NCI-H345 treated with DMSO at 0.1 percent for 48 hours (cell line): ENCODE data around the gene GUK1.

Experiments used
- DNase-seq: peaks from one replicate; lab custom pipeline; 2025; ENCODE audit not compliant: unreplicated experiment; lab: John Stamatoyannopoulos, UW

GUK1 gene

DNA sequence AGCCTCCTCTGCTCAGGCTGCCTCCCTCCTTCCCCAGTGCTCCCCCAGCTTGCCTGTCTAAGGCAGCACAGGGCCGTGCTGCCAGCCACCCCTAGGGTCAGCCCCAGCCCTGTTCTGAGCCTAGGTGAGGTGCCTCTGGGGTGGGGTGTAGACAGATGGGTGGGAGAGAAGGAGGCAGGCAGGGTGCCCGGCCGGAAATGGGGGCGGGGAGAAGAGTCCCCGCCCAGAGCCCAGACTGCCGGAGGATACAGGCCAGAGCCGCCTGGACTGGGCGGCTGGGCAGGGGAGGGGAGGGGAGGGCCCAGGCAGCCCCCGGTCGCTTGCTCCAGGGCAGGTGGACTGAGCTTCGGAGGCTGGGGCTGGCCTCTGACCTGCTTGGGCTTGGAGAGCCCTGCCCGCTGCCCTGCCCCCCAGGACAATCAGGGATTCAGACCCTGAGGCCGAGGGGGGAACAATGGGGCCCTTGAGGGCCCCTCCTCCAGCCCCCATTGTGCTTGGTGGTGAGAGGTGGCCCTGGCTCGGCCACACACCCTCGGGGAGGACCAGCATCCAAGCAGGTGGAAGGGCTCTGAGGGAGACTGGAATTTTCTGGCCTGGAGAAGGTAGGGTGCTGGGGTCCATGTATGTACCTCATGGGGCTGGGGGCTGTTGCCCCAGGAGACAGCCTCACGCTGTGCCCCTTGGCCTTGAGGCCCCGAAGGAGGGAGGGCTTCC lies 9.5 kb downstream of the GUK1 start, which contains the start of gene GJC2:
GJC2 (plus strand) TSS at position 525 of the 714 bp plus-strand sequence. CDS start 7,829 bp downstream, outside the sequence.
- DNase-seq: no peak

DNA sequence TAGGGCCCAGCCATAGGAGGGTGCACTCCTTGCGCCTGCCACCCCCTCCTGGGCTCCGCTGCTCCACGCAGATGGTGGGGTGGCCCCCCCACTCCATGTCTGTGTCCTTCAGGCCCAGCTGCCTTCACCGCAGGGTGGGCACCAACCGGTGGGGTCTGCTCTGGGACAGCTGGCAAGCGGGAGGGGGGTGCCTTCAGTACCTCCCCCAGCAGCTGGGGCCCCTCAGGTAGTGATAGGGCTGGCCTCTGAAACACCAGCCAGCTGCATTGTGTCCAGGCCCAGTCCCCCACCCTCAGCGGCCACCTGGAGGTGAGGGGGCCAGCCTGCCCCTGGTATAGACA lies 10.0 kb downstream of the GUK1 start:
- DNase-seq: no peak

DNA sequence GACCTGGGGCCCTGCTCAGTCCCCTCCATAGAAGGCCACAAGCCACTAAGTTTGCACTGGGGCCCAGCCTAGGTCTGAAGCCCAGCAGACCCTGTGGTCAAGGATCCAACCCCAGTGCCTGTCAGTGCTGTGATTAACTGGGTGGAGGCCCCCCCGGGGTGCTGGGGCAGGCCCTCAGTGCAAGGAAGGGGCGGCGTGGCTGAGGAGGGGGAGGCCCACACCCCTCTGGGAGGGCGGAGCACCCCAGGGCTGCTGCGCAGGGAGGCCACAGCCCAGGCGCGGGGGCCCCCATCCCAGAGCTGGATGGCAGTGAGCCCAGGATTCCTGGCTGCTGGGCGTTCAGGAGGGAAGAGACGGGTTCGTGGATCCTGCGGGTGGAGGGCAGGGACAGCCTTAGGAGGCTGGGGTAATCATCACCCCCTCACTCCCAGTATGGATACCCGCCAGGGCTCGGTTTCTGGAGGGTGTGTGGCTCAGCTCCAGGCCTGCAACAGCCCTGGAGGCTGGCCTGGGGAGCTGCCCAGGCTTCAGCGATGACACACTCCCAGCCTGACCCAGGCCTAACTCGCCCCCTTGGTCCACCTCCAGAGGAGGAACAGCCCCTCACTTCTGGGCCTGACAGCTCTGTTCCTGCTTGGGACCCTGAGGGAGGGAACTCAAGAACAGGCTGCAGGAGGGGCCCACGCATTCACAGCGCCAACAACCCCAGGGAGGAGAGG lies 10.5 kb downstream of the GUK1 start:
- no peak for DNase-seq

DNA sequence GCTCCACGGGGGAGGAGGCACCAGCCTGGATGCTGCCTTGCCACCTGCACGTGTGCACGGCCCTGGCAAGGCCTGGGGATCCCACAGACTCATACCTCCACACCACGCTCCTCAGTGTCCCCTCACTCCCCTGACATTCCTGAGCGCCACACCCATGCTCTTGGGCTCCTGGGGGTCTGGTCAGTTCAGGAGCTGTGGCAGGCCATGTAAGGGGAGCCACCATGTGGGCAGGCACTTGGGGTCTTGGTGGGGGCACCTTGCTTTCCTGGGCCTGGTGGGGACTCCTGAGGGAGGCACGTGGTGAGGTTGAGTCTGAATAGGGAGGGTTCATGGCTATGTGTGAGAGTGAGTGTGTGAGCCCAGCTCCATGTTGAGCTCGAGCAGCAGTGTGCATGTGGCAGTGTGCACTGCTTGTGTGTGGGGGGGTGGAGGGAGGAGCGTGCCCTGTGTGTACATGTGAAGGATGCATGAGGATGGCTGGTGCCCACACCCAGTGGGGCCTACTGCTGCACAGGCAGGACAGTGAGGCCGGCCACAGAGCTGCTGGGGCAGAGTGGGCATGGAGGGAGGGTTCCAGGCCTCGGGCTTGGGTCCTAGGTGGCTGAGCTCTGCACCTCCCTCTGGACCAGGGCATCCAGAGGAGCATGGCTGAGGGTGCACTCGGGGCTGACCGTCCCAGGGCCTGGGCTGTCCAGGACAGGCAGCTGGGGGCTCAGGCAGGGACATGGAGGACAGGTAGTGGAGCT lies 11.3 kb downstream of the GUK1 start:
- no peak for DNase-seq

DNA sequence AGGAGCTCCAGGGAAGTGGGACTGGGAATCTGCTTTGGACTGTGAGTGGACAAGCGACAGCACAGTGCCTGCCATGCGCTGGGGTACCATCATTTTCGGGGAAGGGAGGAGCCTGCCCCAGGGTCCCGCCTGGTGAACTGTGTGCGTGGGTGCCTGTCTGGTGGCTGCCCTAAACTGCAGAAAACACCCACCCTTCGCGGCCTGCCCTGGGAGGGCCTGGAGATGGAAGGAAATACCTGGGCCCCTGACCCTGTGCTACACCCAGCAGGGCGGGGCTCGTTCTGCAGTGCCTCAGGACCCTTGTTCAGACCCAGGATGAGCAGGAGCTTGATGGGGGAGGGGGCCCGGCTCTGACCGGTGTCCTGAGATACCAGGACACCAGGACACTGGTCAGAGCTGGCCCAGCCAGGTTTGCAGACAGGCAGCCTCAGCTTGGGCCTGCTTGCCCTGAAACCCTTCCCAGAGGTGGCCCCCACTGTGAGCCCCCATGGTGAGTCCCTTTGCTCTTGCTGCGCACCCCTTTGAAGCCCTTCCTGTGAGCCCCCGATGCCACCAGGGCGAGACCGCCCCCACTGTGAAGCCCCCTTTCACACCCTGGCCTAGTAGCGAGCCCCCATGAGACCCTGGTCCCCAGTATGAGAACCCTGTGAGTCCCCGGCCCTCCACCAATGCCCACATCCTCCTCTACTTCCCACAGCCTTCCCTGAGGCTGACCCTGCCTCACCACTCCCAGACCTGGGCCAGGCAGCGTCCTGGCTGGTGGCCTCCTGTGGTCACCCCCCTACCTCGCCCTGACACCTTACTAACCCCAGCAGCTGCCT lies 12.2 kb downstream of the GUK1 start:
- no peak for DNase-seq

DNA sequence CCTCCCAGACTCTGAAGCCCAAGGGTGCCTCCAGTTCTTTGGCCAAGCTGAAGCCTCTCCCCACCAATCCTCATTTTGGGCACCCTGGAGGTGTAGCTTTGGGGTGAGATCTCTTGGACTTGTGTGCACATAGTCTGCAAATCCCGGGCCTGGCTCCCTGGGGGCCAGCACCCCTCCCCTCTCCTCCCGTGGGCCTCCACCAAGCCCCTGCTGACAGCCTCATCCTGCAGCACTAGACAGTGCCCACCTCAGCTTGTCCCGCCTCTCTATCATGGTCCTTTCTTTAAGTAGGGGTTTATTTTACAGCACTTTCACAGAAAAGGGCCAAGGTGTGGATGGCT lies 12.8 kb downstream of the GUK1 start:
- no peak for DNase-seq

DNA sequence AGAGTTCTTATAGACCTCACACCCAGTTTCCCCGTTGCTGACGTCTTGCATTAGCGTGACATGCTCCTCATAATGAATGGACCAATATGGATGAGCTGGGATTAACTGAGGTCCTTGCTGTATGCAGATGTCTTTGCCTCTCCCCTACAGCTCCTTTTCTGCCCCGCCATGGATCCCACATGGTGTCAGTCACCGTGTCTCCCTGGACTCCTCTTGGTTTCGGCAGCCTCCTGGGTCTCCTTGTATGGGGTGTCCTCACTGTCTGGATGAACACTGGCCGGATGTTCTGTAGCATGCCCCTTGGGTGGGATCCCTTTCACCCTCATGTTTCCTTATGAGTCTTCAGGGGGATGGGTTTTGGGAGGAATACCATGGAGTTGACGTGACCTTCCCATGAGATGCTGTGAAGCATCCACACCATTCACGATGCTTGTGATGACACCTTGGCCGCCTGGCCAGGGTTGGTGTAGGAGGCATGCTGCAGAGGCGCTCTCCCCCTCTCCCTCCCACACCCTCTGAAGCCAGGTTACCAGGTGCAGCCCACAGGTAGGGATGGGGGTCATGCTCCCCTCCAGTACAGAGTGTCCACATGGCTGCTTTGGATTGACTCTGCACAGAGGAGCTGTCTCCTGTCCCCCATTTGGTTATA lies 14.1 kb downstream of the GUK1 start:
- DNase-seq: no peak

DNA sequence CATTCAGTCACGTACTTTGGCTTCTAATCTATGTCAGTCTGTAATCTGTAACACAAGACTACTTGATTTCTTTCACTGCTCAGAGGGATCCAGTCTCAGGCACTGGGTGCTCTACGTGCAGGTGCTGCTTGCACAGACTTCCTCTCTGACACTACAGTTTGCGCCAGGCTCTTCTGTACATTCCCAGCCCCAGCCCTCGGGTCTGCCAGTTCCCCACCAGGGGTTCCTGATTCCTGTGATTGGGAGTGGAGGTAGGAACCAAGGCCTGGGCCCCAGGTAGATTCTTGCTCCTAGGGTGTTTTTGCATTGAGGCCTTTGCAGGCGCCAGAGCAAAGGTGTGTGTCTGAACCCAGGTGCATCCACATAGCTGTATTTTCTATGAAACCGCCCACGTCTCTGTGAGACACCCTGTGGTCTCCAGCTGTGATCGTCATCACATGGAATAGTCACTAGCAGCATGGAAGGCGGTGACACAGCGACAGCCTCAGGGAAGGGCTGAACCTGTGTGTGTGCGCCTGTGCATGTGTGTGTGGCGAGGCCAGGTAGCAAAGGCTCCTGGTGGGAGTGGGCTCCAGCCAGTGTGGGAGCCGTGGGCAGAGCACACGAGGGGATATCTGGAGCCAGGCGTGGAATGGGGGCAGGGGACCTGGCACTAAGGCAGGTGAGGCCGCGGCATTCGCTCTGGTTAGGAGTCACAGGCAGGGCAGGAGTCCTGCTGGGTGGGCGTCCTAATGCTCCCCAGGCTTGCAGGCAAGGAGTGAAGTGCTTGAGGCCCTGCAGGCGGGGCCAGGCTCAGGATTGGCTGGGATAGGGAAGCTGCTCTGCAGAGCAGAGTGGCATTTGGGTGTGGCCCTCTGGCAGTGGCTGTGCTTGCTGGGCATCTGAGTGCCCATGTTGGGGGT lies 14.8 kb downstream of the GUK1 start:
- DNase-seq: peak; percentile 56

DNA sequence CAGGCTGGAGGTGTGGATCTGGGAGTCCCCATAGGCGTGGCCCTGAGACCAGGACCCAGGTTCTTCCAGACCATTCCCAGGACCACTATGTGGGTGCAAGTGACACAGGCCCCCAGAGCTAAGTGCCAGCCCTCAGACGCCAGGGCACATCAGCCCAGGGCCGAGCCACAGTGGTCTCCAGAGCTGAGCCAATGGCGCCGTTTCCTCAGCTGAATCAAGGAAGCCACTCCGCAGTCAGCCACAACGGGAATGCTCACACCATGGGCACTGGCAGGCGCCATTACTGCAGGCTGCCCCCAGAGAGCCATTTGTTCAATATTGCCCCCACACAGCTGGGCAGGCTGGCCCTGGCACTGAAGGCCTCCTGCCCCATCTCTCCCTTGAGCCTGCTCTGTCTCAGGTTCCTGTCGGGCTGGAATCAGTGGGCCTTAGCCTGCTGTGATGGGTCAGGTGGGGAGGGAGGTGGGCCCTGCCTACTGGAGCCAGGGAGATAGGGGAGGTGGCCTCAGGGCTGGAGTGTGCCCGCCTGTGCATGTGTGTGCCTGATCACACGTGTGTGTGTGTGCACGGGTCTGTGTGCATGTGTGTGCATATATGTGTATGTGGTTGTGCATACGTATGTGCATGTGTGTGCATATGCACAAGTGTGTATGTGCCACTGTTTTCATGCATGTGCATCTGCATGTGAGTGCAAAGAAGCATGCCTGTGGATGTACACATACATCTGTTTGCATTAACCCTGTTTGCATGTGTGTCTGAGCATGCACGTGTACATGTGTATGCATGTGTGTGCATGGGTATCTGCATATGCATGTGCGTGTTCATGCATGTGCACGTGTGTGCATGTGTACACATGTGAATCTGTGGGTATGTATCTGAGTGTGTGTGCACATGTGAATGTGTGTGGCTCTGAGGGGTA lies 15.8 kb downstream of the GUK1 start:
- no peak for DNase-seq

DNA sequence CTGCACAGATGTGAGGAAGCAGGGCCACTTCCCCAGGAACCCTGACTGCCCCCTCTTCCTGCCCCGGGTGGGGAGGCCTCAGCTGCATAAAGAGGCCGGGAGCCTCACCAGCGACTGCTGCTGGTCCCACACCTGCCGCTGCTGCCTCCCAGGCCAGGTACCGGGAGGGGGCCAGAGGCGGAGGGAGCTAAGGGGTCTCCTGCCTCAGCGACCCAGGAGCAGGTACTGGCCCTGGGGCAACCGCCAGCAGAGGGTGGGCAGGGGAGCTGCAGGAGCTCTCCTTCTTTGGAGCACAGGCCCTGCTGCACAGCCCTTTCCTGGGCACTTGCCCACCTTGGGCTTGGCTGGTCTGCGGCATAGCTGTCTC lies 16.4 kb downstream of the GUK1 start:
- DNase-seq: no peak

DNA sequence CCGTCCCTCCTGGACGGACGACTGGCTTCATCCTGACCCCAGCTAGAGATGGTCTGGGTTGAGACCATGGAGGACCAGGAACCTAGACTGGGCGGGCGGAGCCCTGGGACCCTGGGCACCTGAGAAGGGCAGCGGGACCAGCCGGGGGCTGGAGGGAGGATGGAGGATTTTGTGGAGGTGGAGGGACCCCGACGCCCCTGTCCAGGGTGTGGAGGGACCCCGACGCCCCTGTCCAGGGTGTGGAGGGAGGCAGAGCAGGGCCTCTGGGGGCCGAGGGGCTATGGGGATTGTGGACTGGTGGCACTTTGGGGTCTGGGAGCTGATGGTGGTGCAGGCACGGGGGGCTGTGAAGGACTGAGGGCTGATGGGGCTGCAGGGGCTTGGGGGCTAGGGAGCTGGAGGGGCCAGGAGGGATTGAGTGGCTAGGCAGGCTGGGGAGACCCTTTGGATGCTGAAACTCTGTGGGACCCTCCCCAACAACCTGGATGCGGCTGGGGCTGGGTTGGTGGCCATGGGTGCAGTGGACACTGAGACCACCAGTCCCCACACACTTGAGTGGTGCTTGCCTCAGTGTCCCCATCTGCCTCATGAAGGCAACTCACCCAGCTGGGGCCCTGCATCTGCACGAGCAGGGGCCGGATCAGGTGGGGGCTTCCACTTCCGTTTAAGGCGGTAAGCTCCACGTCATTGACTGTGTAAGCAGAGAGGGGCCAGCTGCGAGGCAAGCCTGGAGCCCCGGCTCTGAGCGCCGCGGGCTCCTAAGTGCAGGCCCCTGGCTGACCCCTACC lies 17.1 kb downstream of the GUK1 start:
- DNase-seq: no peak

DNA sequence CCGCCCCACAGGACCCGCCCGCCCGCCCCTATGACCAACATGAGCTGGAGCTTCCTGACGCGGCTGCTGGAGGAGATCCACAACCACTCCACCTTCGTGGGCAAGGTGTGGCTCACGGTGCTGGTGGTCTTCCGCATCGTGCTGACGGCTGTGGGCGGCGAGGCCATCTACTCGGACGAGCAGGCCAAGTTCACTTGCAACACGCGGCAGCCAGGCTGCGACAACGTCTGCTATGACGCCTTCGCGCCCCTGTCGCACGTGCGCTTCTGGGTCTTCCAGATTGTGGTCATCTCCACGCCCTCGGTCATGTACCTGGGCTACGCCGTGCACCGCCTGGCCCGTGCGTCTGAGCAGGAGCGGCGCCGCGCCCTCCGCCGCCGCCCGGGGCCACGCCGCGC lies 17.6 kb downstream of the GUK1 start:
- DNase-seq: no peak

DNA sequence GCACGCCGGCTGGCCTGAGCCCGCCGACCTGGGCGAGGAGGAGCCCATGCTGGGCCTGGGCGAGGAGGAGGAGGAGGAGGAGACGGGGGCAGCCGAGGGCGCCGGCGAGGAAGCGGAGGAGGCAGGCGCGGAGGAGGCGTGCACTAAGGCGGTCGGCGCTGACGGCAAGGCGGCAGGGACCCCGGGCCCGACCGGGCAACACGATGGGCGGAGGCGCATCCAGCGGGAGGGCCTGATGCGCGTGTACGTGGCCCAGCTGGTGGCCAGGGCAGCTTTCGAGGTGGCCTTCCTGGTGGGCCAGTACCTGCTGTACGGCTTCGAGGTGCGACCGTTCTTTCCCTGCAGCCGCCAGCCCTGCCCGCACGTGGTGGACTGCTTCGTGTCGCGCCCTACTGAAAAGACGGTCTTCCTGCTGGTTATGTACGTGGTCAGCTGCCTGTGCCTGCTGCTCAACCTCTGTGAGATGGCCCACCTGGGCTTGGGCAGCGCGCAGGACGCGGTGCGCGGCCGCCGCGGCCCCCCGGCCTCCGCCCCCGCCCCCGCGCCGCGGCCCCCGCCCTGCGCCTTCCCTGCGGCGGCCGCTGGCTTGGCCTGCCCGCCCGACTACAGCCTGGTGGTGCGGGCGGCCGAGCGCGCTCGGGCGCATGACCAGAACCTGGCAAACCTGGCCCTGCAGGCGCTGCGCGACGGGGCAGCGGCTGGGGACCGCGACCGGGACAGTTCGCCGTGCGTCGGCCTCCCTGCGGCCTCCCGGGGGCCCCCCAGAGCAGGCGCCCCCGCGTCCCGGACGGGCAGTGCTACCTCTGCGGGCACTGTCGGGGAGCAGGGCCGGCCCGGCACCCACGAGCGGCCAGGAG lies 18.3 kb downstream of the GUK1 start:
- DNase-seq: no peak

DNA sequence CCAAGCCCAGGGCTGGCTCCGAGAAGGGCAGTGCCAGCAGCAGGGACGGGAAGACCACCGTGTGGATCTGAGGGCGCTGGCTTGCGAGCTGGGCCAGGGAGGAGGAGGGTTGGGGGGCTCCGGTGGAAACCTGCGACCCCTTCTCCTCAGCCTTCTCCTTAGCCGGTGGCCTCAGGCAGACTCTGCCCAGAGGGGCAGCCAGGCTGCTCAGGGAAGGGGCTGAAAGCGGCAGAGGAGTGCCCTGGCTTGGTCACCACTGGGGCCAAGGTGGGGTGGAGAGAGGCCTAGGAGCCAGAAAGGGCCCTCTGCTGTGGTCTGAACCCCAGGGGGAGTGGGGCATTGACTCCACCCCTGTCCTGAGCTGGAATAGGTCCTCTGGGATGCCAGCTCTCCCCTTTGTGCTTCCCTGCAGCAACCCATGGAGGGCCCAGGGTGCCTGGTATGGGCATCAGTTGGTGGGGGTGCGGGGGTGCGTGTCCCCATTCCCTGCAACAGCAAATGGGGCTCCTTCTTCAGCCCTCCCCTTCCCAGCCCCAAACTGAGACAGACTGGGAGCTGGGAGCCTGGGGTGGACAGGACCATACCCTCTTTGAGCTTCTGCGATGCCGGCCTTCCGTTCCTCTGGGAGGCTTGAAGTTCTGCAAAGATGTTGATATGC lies 19.1 kb downstream of the GUK1 start:
- no peak for DNase-seq

DNA sequence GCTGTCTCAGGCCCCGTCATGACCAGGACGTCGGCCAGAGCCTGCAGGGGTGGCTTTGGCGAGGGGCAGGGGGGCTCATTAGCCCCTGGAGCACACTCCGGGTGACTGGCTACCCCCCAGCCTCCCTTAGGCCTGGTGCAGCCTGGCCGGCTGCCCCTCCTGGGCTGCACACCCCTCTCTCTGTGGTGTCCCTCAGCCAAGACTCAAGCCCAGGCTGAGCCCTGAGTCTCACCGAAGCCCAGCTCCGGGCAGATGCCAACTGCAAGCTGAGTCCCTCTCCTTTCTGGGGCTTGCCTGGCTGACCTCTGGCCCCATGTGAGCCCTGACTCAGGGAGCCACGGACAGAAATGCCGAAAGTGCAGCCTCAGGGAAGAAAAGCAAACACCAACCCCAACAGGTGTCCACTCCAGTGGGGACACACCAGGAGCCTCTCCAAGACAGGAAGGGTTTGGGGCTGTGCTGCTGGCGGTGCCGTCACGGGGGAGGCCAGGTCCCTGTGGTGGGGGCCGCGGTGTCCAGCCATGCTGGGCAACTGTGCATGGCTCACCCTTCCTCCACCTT lies 20.2 kb downstream of the GUK1 start:
- no peak for DNase-seq

DNA sequence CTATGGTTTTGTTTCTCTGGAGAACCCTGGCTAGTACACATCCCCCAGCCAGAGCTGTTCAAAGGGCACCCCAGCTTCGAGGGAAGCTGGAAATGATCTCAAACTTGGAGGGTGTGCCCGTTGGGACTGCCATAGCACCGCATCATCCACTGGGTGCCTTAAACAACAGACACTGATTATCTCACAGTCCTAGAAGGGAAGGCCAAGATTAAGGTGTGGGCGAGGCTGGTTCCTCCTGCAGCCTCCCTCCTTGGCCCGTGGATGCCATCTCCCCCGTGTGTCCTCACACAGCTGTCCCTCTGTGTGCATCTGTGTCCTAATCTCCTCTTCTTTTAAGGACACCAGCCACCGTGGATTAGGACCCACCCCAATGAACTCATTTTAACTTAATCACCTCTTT lies 21.3 kb downstream of the GUK1 start:
- no peak for DNase-seq
